ENCODE measurements around the gene SPRED2.

- no peak for TF ChIP-seq CTCF (IDR thresholded peaks at IDR 0.05)
- TF ChIP-seq POLR2A (IDR thresholded peaks at IDR 0.05), result no peak
- no peak for TF ChIP-seq POLR2AphosphoS5 (IDR thresholded peaks at IDR 0.05; ENCODE audit: insufficient read depth in 1 of 2, low read depth in 1 of 2)
Measured at GRCh38 chr2:65313954-65314256, 118.5 kb downstream of the SPRED2 start.

Data from vagina (tissue), 2 donors.